ENCODE results near the gene CRYGS. TPM values are rescaled to one million over a fixed set of nuclear protein-coding genes. Genes with fewer than 3 reads are reported as not detected.

Gene CRYGS
- total RNA-seq = 1 to 10 TPM in 2 of 9 donors, under 1 TPM in 6, not detected in 1; 0.18 to 1.6 (median 0.76) TPM
- polyA plus RNA-seq = 1 to 10 TPM in 1 of 2 donors, under 1 TPM in 1; 0.32 to 2.7 TPM
- long read RNA-seq, donor 1 = 0 reads
- long read RNA-seq, donor 2, partial matches to known transcripts = 0 of 1 reads
- long read RNA-seq, donor 2, other reads (novel, unspliced or antisense) = 1 of 1 reads
- long read RNA-seq, donor 3 = 0 reads

- DNase-seq (no peak), ATAC-seq (no peak)
- Histone ChIP-seq H3K4me3 (no peak within 1 kb of the TSS), H3K27me3 (no peaks in the 10 kb centered on the region), H3K9me3 (no peaks in the 10 kb centered on the region), H3K36me3 (peaks cover 0 to 67% (median 43%) of the 10 kb centered on the region in 9 donors), H3K27ac (no peak within 1 kb of the TSS), H3K4me1 (peaks cover 0 to 11% (median 5%) of the 10 kb centered on the region in 12 donors)
- intact Hi-C loops (cut with DNase I) = loop anchor here in 4 of 10 donors (5.0 kb wide), 3 partner anchors 282 to 562 kb away; no protein-coding TSS in a partner anchor
- TF ChIP-seq POLR2A (IDR thresholded peaks at IDR 0.05) (no peak), CTCF (IDR thresholded peaks at IDR 0.05) (no peak)
- WGBS, 4 donors = 87 to 92% (median 89%) methylated on average over 2 of the region's 2 CpGs
Observed at GRCh38 chr3:186544281-186544680, at the start of gene CRYGS. TSS of gene CRYGS (minus strand) at chr3:186544380. CDS start at chr3:186544326, 54 bp downstream.

- no peak overlapping the region for H3K27ac ChIP-seq
- no peak overlapping the region for H3K4me3 ChIP-seq
- ATAC-seq = no peak
- no peaks in the 10 kb centered on the region for H3K36me3 ChIP-seq
- 82 to 96% (median 92%) methylated on average over 3 of the region's 3 CpGs for WGBS, 4 donors
- peaks cover 0 to 6% (median 0%) of the 10 kb centered on the region in 12 donors for H3K4me1 ChIP-seq
- intact Hi-C loops (cut with DNase I) = no loop called here
- no peaks in the 10 kb centered on the region for H3K27me3 ChIP-seq
- TF ChIP-seq POLR2A (IDR thresholded peaks at IDR 0.05) (no peak), CTCF (IDR thresholded peaks at IDR 0.05) (no peak)
- no peaks in the 10 kb centered on the region for H3K9me3 ChIP-seq
- no peak for DNase-seq
Observed at GRCh38 chr3:186593862-186594261, 49.7 kb upstream of the CRYGS start.

- H3K36me3 ChIP-seq = no peaks in the 10 kb centered on the region
- peaks cover 0 to 6% (median 0%) of the 10 kb centered on the region in 12 donors for H3K4me1 ChIP-seq
- no peak for ATAC-seq
- intact Hi-C loops (cut with DNase I) = no loop called here
- H3K27ac ChIP-seq = no peak overlapping the region
- 90 to 95% (median 94%) methylated on average over 4 of the region's 4 CpGs for WGBS, 4 donors
- no peak for DNase-seq
- TF ChIP-seq POLR2A (IDR thresholded peaks at IDR 0.05) (no peak), CTCF (IDR thresholded peaks at IDR 0.05) (no peak)
- H3K27me3 ChIP-seq = no peaks in the 10 kb centered on the region
- H3K4me3 ChIP-seq = no peak overlapping the region
- no peaks in the 10 kb centered on the region for H3K9me3 ChIP-seq
Observed at GRCh38 chr3:186592682-186593081, 48.5 kb upstream of the CRYGS start.

- H3K4me1 ChIP-seq = peaks cover 0 to 6% (median 0%) of the 10 kb centered on the region in 12 donors
- 76 to 82% (median 78%) methylated on average over 7 of the region's 7 CpGs for WGBS, 4 donors
- intact Hi-C loops (cut with DNase I) = no loop called here
- peaks cover 0 to 12% (median 5%) of the 10 kb centered on the region in 9 donors for H3K36me3 ChIP-seq
- H3K27ac ChIP-seq = no peak overlapping the region
- TF ChIP-seq POLR2A (IDR thresholded peaks at IDR 0.05) (no peak), CTCF (IDR thresholded peaks at IDR 0.05) (no peak)
- no peaks in the 10 kb centered on the region for H3K27me3 ChIP-seq
- no peak overlapping the region for H3K4me3 ChIP-seq
- ATAC-seq (no peak), DNase-seq (no peak)
- no peaks in the 10 kb centered on the region for H3K9me3 ChIP-seq
Observed at GRCh38 chr3:186590580-186591295, 46.6 kb upstream of the CRYGS start.

Measured in heart left ventricle (tissue), 16 donors.